Mesendoderm (in vitro differentiated cells): Measurements from ENCODE around the gene EHBP1.

ENCODE experiments used
- DNase-seq: peaks from one replicate; pipeline ENCODE4 v3.0.0; 2013
- H2AK5ac ChIP-seq: 2 replicates; pipeline ENCODE4 v1.6.1; 2013; ENCODE audit warnings: low read length, inconsistent platforms
- H2BK120ac ChIP-seq: 2 replicates; pipeline ENCODE4 v1.6.1; 2013; ENCODE audit warnings: low read depth, mild to moderate bottlenecking, low read length, moderate library complexity, mixed read lengths
- H2BK15ac ChIP-seq: replicated peaks from 2 replicates; pipeline ENCODE4 v1.6.1; 2013; ENCODE audit warnings: low read depth, mild to moderate bottlenecking, moderate library complexity
- H2BK5ac ChIP-seq: 2 replicates; pipeline ENCODE4 v1.6.1; 2013; ENCODE audit warnings: low read length, inconsistent platforms
- H3K18ac ChIP-seq: 2 replicates; pipeline ENCODE4 v1.6.1; 2013; ENCODE audit warnings: mild to moderate bottlenecking, low read length, mixed read lengths
- H3K23ac ChIP-seq: one replicate; pipeline ENCODE4 v1.6.1; 2013; ENCODE audit warnings: low read length
- H3K27ac ChIP-seq: 2 replicates; pipeline ENCODE4 v1.5.1; 2013; ENCODE audit warnings: low read depth, mild to moderate bottlenecking, inconsistent platforms, low read length, moderate library complexity
- H3K27me3 ChIP-seq: 2 replicates; pipeline ENCODE4 v1.6.1; 2013; ENCODE audit warnings: low read length, control low read depth, mild to moderate bottlenecking, inconsistent platforms; ENCODE audit not compliant: insufficient read depth, poor library complexity
- H3K36me3 ChIP-seq: 2 replicates; pipeline ENCODE4 v1.6.1; 2013; ENCODE audit warnings: low read length, inconsistent platforms; ENCODE audit not compliant: control insufficient read depth, insufficient read depth
- H3K4ac ChIP-seq: one replicate; pipeline ENCODE4 v1.6.1; 2013; ENCODE audit warnings: low read depth, mild to moderate bottlenecking, low read length, moderate library complexity
- H3K4me1 ChIP-seq: 2 replicates; pipeline ENCODE4 v1.6.1; 2013; ENCODE audit warnings: low read depth, low read length, inconsistent platforms; ENCODE audit not compliant: control insufficient read depth
- H3K4me2 ChIP-seq: 2 replicates; pipeline ENCODE4 v1.6.1; 2013; ENCODE audit warnings: low read length
- H3K4me3 ChIP-seq: 2 replicates; pipeline ENCODE4 v1.5.1; 2013; ENCODE audit warnings: mild to moderate bottlenecking, low read length
- H3K56ac ChIP-seq: one replicate; pipeline ENCODE4 v1.6.1; 2013; ENCODE audit warnings: low read length
- H3K79me1 ChIP-seq: 2 replicates; pipeline ENCODE4 v1.6.1; 2013; ENCODE audit warnings: low read length, inconsistent platforms
- H3K79me2 ChIP-seq: 2 replicates; pipeline ENCODE4 v1.6.1; 2013; ENCODE audit warnings: mild to moderate bottlenecking, low read length; ENCODE audit not compliant: control insufficient read depth, insufficient read depth
- H3K9ac ChIP-seq: 2 replicates; pipeline ENCODE4 v1.6.1; 2013; ENCODE audit warnings: low read length, inconsistent platforms
- H4K5ac ChIP-seq: one replicate; pipeline ENCODE4 v1.6.1; 2013; ENCODE audit warnings: low read length
- H4K8ac ChIP-seq: one replicate; pipeline ENCODE4 v1.6.1; 2013; ENCODE audit warnings: low read depth, mild to moderate bottlenecking, control low read depth, low read length, moderate library complexity
- WGBS: extraction: QIAGEN DNeasy Blood & Tissue Kit; methylation state at CpG from one replicate; pipeline ENCODE4 v1.1.7; 2013; ENCODE audit warnings: low lambda C conversion rate, missing lambda C conversion rate; ENCODE audit not compliant: insufficient coverage; ENCODE audit errors: extremely low coverage; 5-methylcytosine and 5-hydroxymethylcytosine counted together

EHBP1 gene

DNA sequence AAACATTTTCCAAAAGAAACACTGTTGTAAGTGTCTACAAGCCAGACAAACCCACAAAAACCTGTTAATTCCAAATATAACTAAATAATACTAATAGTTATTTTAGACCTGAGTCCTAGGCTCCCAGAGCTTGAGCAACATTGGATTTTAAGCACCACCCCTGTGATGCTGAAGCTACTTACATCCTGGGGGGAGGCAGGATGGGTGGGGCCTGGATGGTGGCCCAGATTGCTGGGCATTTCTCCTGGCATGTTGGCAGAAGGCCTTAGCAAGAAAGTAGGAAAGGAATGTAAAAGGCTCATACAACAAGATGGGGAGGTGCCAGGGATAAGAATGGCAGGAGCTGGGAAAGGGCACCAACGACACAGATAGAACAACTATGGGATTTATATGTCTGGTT lies 294.4 kb downstream of the EHBP1 start:
- Histone ChIP-seq H4K8ac (no peak overlapping the region), H3K56ac (no peak overlapping the region), H4K5ac (no peak overlapping the region), H3K23ac (no peak overlapping the region), H3K4me3 (no peak overlapping the region), H3K36me3 (no peaks in the 10 kb centered on the region), H3K79me1 (no peaks in the 10 kb centered on the region), H3K4me1 (no peaks in the 10 kb centered on the region), H3K79me2 (no peaks in the 10 kb centered on the region), H3K27me3 (no peaks in the 10 kb centered on the region), H3K18ac (no peak overlapping the region), H3K9ac (no peak overlapping the region), H3K4me2 (no peak overlapping the region), H2BK15ac (no peak overlapping the region), H2AK5ac (no peak overlapping the region), H3K27ac (no peak overlapping the region), H2BK5ac (no peak overlapping the region), H3K4ac (no peak overlapping the region), H2BK120ac (no peak overlapping the region)
- WGBS, result no CpG with 5 or more reads among the region's 1 CpG
- DNase-seq, result no peak

DNA sequence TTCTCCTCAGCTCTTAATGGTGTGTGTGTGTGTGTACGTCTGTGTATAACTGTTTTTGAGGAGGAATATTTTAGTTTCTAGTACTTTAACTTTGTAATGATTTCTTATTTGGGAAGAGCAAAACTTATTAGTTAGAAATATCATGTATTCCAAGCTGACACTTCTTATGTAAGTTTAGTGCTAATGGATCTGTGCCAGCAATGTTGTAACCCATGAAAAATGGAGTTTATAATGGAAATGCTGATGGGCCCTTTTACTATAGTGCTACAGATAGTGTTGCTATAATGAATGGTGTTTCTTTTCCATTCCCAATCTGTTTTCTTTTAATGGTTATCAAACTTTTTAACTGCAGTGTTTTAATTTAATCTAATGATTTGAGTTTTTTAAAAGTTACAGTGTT lies 295.3 kb downstream of the EHBP1 start:
- Histone ChIP-seq H3K23ac (no peak overlapping the region), H3K18ac (no peak overlapping the region), H3K4me3 (no peak overlapping the region), H3K27me3 (no peaks in the 10 kb centered on the region), H2AK5ac (no peak overlapping the region), H2BK120ac (no peak overlapping the region), H2BK5ac (no peak overlapping the region), H3K4ac (no peak overlapping the region), H3K9ac (no peak overlapping the region), H3K36me3 (no peaks in the 10 kb centered on the region), H3K27ac (no peak overlapping the region), H4K5ac (no peak overlapping the region), H3K56ac (no peak overlapping the region), H4K8ac (no peak overlapping the region), H3K79me1 (no peaks in the 10 kb centered on the region), H3K4me2 (no peak overlapping the region), H3K4me1 (no peaks in the 10 kb centered on the region), H2BK15ac (no peak overlapping the region), H3K79me2 (no peaks in the 10 kb centered on the region)
- DNase-seq, result no peak
- WGBS, result no CpG with 5 or more reads among the region's 1 CpG

DNA sequence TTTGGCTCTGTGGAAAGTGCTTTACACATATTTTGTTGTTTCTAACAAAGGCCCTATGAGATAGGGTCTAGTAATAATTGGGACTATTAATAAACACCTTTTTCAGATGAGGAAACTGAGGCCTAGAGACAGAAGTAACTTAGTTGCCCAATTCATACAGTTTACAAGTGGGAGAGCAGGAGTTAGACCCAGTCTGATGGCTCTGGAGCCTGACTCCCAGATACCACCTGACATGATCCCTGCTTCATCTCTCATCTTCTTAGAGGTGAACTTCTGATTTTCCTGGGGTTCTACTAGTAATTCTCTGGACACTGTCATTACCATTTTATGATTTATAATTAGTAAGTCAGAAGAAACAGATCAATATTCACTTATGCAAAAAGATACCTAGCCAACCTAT lies 296.1 kb downstream of the EHBP1 start:
- Histone ChIP-seq H2BK5ac (no peak overlapping the region), H3K27ac (no peak overlapping the region), H3K79me1 (no peaks in the 10 kb centered on the region), H3K27me3 (no peaks in the 10 kb centered on the region), H3K79me2 (no peaks in the 10 kb centered on the region), H4K8ac (no peak overlapping the region), H3K4me3 (no peak overlapping the region), H3K4me1 (no peaks in the 10 kb centered on the region), H3K56ac (no peak overlapping the region), H3K4ac (no peak overlapping the region), H2BK120ac (no peak overlapping the region), H3K18ac (no peak overlapping the region), H2AK5ac (no peak overlapping the region), H3K36me3 (no peaks in the 10 kb centered on the region), H2BK15ac (no peak overlapping the region), H3K4me2 (no peak overlapping the region), H3K23ac (no peak overlapping the region), H3K9ac (no peak overlapping the region), H4K5ac (no peak overlapping the region)
- DNase-seq, result no peak

DNA sequence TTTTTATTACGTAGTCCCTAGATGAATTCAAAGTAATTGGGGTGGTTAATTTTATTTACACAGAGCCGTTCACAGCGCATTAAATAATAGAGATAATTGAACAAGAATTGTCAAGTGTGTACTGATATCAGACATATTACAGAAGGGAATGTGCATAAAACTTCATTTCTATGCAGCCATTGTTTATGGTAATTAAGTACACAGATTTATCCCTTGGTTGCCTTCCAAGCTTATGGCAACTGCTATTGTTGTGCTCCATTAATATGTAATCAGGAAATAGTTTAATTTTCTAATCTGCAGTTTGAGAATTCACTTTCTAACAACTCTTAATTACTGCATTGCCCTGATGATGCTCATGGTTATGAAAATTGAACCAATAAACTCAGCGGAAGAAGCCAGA lies 297.8 kb downstream of the EHBP1 start:
- DNase-seq, result no peak
- Histone ChIP-seq H3K23ac (no peak overlapping the region), H3K4me3 (no peak overlapping the region), H3K4me2 (no peak overlapping the region), H2AK5ac (no peak overlapping the region), H3K56ac (no peak overlapping the region), H4K8ac (no peak overlapping the region), H3K79me2 (no peaks in the 10 kb centered on the region), H2BK5ac (no peak overlapping the region), H3K4me1 (no peaks in the 10 kb centered on the region), H3K18ac (no peak overlapping the region), H4K5ac (no peak overlapping the region), H3K27me3 (no peaks in the 10 kb centered on the region), H3K27ac (no peak overlapping the region), H2BK15ac (no peak overlapping the region), H3K79me1 (no peaks in the 10 kb centered on the region), H3K9ac (no peak overlapping the region), H2BK120ac (no peak overlapping the region), H3K36me3 (no peaks in the 10 kb centered on the region), H3K4ac (no peak overlapping the region)
- WGBS, result no CpG with 5 or more reads among the region's 4 CpGs

DNA sequence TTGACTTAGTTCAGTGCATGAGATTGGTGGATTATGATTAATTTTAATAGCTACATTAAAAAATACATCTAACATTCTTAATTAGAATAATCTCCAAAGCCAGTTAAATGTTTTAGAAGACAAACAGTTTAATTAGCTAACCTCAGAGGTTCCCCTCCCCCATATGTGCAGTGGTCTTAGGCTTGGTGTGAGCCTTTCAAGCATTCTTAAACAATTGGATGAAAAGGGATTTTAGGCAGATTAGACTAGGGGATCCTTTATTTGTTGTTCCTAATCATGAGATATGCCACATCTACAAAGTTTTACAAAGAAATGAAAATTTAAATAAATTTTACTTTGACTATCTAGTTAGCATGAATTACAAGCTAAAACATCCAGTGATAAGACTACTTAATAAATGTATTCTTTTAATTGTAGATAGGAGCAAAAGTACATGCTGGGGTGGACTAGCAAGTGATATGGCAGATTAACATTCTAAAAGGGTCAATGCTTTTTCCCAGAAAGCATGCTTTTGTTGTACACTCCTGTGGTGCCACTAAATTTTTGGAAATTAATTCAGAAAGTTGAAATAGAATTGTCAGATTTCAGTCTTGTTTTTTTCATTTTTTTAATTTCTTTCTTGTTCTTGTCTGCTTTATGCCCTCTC lies 302.4 kb downstream of the EHBP1 start:
- no peak overlapping the region for H3K23ac ChIP-seq
- no peak overlapping the region for H3K4me3 ChIP-seq
- no peak overlapping the region for H3K56ac ChIP-seq
- no peak overlapping the region for H3K4ac ChIP-seq
- no peak overlapping the region for H3K18ac ChIP-seq
- H4K8ac ChIP-seq, result no peak overlapping the region
- no peak overlapping the region for H2BK120ac ChIP-seq
- H3K79me1 ChIP-seq, result no peaks in the 10 kb centered on the region
- H3K4me2 ChIP-seq, result no peak overlapping the region
- no peaks in the 10 kb centered on the region for H3K27me3 ChIP-seq
- no peak overlapping the region for H2BK15ac ChIP-seq
- DNase-seq, result no peak
- H4K5ac ChIP-seq, result no peak overlapping the region
- no peak overlapping the region for H3K9ac ChIP-seq
- no peak overlapping the region for H3K27ac ChIP-seq
- H3K36me3 ChIP-seq, result no peaks in the 10 kb centered on the region
- no peaks in the 10 kb centered on the region for H3K4me1 ChIP-seq
- H2AK5ac ChIP-seq, result no peak overlapping the region
- H2BK5ac ChIP-seq, result no peak overlapping the region
- H3K79me2 ChIP-seq, result no peaks in the 10 kb centered on the region

DNA sequence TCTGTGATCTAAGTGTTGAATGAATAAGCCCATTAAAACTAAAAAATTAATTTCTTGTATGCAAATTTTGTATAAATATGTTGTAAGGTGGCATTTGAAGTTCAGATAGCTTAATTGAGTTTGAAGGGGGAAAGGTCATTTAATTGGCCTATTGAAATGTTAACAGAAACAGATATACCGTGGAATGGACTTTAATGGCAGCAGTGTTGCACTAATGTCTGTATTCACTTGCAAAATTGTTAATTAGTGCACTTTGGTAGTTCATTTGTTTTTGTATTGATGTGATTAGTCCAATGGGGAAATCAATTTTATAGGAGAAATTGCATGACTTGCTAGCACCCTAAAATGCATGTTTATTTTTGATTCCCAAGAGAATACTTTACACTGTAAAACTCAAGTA lies 303.3 kb downstream of the EHBP1 start:
- Histone ChIP-seq H4K5ac (no peak overlapping the region), H3K4me3 (no peak overlapping the region), H3K9ac (no peak overlapping the region), H2AK5ac (no peak overlapping the region), H3K56ac (no peak overlapping the region), H2BK5ac (no peak overlapping the region), H3K27ac (no peak overlapping the region), H3K79me2 (no peaks in the 10 kb centered on the region), H3K18ac (no peak overlapping the region), H4K8ac (no peak overlapping the region), H3K79me1 (no peaks in the 10 kb centered on the region), H2BK120ac (no peak overlapping the region), H3K27me3 (no peaks in the 10 kb centered on the region), H3K23ac (no peak overlapping the region), H2BK15ac (no peak overlapping the region), H3K4ac (no peak overlapping the region), H3K36me3 (no peaks in the 10 kb centered on the region), H3K4me2 (no peak overlapping the region), H3K4me1 (no peaks in the 10 kb centered on the region)
- no CpG with 5 or more reads among the region's 1 CpG for WGBS
- DNase-seq, result no peak
